BJ (cell line): ENCODE results near the gene POU2F3. TPM values are rescaled to one million over a fixed set of nuclear protein-coding genes. Genes with fewer than 3 reads are reported as not detected.

Experiments
- CTCF ChIA-PET: fragments of 350-600 bp; formaldehyde crosslinking; extraction: SDS; loops from one replicate; lab custom pipeline; 2021; ENCODE audit warnings: antibody characterized with exemption, inconsistent platforms; lab: Yijun Ruan, JAX
- POLR2A ChIA-PET: fragments of 300-600 bp; sonication (Branson Sonifier 250); formaldehyde crosslinking; extraction: SDS; loops from one replicate; lab custom pipeline; 2021; ENCODE audit warnings: antibody characterized with exemption; lab: Charles Lee
- DNase-seq: peaks from one replicate; pipeline ENCODE4 v3.0.0-alpha.2; 2011; ENCODE audit warnings: low read depth
- H3K27me3 ChIP-seq: 2 replicates; pipeline ENCODE4 v1.6.0; 2011; ENCODE audit warnings: low read length; ENCODE audit not compliant: control insufficient read depth, insufficient read depth
- H3K36me3 ChIP-seq: 2 replicates; pipeline ENCODE4 v1.5.1; 2011; ENCODE audit warnings: low read length; ENCODE audit not compliant: control insufficient read depth, insufficient read depth
- H3K4me3 ChIP-seq: 2 replicates; pipeline ENCODE4 v1.5.1; 2011; ENCODE audit warnings: low read depth, mild to moderate bottlenecking, control low read depth, low read length
- polyA plus RNA-seq: library from polyadenylated mRNA; depleted of rRNA; stranded (reverse); fragments of >200 nt; gene quantifications from 2 replicates; pipeline ENCODE4 v1.2.3, GENCODE V29; 2011
- TF ChIP-seq, protein P1 (sequence below): IDR thresholded peaks from 2 replicates; pipeline ENCODE4 v1.5.1; 2011; ENCODE audit warnings: low read depth, mild to moderate bottlenecking, control low read depth, inconsistent platforms, low read length, moderate library complexity; ENCODE audit not compliant: insufficient read depth

Gene POU2F3
- polyA plus RNA-seq, 1 experiment: 0.06 TPM

DNA sequence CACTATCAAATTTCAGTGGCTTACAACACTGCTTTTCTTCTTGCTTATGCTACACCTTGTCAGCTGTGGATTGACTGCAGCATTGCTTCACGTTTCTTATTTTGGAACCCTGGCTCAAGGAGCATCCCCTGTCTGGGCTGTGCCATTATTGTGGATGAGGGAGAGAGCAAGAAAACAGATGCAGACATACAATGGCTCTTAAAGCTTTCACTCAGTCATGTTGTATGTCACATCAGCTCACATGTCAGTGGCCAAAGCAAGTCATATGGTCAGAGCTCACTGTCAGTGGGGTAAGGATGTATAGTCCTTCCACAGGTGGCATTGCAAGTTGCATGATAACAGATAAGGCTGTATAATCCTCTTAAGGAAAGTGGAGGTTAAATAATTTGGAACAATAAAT lies 106.3 kb downstream of the POU2F3 start:
- Histone ChIP-seq H3K36me3 (no peaks in the 10 kb centered on the region), H3K27me3 (no peaks in the 10 kb centered on the region), H3K4me3 (no peak overlapping the region)
- TF ChIP-seq, protein P1, sequence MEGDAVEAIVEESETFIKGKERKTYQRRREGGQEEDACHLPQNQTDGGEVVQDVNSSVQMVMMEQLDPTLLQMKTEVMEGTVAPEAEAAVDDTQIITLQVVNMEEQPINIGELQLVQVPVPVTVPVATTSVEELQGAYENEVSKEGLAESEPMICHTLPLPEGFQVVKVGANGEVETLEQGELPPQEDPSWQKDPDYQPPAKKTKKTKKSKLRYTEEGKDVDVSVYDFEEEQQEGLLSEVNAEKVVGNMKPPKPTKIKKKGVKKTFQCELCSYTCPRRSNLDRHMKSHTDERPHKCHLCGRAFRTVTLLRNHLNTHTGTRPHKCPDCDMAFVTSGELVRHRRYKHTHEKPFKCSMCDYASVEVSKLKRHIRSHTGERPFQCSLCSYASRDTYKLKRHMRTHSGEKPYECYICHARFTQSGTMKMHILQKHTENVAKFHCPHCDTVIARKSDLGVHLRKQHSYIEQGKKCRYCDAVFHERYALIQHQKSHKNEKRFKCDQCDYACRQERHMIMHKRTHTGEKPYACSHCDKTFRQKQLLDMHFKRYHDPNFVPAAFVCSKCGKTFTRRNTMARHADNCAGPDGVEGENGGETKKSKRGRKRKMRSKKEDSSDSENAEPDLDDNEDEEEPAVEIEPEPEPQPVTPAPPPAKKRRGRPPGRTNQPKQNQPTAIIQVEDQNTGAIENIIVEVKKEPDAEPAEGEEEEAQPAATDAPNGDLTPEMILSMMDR: no peak
- ChIA-PET POLR2A (no interaction called here), CTCF (no interaction called here)
- DNase-seq: no peak

DNA sequence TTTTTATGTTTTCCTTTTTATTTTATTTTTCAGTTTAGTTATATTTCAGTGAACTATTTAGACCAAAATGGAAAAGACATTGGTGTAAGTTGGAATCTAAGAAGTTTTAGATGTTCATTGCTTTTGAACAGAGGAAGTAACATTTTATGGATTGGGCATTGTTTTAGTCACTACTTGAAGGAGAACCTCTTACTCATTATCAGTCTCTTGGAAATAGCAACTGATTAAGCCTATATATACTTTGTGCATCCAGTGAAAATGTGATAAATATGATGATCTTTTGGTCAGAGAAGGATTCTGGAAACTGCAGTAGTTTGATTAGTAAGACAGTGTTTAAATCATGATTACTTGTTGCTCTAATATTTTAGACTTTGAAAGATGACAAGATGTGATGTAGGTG lies 110.7 kb downstream of the POU2F3 start:
- no peak overlapping the region for H3K4me3 ChIP-seq
- H3K36me3 ChIP-seq: no peaks in the 10 kb centered on the region; the same call in 1 of the 2 replicates
- H3K27me3 ChIP-seq: no peaks in the 10 kb centered on the region
- CTCF ChIA-PET: interaction anchor here (0.5 to 1.2 kb wide), 3 partner anchors 9 to 106 kb away, joined by 3 to 5 read pairs (median 3); no protein-coding TSS in a partner anchor
- TF ChIP-seq, protein P1: no peak
- POLR2A ChIA-PET: no interaction called here
- DNase-seq: no peak

DNA sequence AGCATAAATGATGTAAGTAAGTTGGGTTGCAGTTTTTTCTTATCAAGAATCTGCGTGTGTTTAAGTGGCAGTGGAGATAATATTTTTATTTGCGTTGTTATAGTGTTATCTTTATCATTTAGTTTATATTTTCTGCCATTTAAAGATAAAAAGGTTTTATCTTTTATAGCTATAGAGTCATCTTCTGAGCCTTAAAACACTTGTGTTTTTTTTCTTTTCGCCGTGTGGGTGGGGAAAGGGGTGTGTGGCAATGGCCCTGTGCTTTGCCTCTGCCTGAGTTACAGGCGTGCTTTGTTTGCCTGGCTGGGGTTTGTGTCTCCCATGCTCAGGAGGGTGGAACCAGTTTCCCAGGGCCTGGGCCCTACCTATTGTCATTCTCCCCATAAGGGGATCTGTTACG lies 112.5 kb downstream of the POU2F3 start:
- ChIA-PET POLR2A (no interaction called here), CTCF (no interaction called here)
- Histone ChIP-seq H3K4me3 (no peak overlapping the region), H3K27me3 (no peaks in the 10 kb centered on the region), H3K36me3 (no peaks in the 10 kb centered on the region; the same call in 1 of the 2 replicates)
- DNase-seq: no peak
- TF ChIP-seq, protein P1: no peak

DNA sequence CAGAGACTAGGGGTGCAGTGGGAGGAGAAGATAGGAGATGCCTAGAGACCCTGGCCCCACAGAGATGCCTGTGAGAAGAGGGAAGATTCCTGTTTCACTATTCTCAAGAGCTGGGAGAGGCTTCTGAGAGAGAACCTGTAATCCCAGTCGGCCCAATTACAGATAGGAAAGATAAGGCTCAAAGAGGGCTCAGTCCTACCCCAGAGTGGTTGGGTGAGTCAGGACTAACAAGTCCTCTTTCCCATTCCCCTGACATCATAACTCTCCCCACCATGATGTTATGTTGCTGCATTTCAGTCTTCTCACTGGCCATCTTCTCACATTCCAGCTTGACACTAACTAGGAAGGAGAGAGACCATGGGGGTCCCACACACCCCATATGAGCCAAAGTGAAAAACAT lies 114.1 kb downstream of the POU2F3 start:
- Histone ChIP-seq H3K4me3 (no peak overlapping the region), H3K27me3 (no peaks in the 10 kb centered on the region), H3K36me3 (no peaks in the 10 kb centered on the region; the same call in 1 of the 2 replicates)
- TF ChIP-seq, protein P1: no peak
- no peak for DNase-seq
- ChIA-PET CTCF (interaction anchor here (0.8 kb wide), 1 partner anchor 18 kb away, joined by 3 read pairs; the partner anchor contains the start of gene ARHGEF12), POLR2A (no interaction called here)

DNA sequence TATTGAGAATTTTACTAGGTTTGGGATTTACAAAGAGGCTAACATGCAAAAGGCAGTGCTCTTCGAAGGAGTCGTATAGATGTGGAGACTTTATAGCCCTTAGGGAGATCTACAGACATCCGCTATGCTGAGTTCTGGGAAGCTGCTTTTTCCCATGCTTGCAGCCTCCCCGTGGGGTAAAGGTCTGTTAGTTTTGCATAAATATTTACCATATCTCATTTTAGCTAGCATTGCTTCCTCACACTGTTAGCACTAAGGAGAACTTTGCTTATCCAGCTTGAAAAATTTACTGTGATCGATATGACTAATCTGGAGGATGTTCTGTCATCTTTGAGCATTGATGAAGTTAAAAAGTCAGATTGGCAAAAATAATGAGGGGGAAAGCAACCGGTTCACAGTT lies 114.8 kb downstream of the POU2F3 start:
- Histone ChIP-seq H3K36me3 (no peaks in the 10 kb centered on the region; the same call in 1 of the 2 replicates), H3K4me3 (no peak overlapping the region), H3K27me3 (no peaks in the 10 kb centered on the region)
- POLR2A ChIA-PET: no interaction called here
- CTCF ChIA-PET: interaction anchor here (0.8 kb wide), 1 partner anchor 18 kb away, joined by 3 read pairs; the partner anchor contains the start of gene ARHGEF12
- no peak for DNase-seq
- TF ChIP-seq, protein P1: no peak
